NCI-H2107 (cell line): Measurements from ENCODE around the gene MYO5A.

Experiments
- DNase-seq: peaks from one replicate; lab custom pipeline; 2025; lab: John Stamatoyannopoulos, UW

MYO5A gene

GRCh38 chr15:52361975-52362494 lies 166.6 kb downstream of the MYO5A start:
- DNase-seq, result no peak

DNA sequence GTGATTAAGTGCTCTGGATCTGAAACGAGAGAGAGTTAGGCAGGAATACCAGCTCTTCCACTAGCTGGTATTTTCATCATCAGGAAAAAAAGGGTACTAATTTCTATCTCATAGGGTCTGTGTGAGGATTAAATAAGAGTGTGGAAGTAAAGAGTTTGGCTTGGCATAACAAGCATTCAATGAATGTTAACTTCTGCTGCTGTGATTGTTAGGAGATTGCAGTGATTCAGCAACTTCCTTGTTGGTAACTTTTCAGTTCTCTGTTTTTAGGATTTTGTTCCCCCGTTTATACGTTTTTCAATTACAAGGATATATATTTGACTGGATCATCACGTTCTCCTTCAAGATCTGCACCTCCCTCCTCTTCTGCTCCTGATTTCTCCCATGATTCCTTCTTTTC lies 167.2 kb downstream of the MYO5A start:
- no peak for DNase-seq

- DNase-seq, result no peak
Measured at GRCh38 chr15:52360229-52361203, 168.2 kb downstream of the MYO5A start.

DNA sequence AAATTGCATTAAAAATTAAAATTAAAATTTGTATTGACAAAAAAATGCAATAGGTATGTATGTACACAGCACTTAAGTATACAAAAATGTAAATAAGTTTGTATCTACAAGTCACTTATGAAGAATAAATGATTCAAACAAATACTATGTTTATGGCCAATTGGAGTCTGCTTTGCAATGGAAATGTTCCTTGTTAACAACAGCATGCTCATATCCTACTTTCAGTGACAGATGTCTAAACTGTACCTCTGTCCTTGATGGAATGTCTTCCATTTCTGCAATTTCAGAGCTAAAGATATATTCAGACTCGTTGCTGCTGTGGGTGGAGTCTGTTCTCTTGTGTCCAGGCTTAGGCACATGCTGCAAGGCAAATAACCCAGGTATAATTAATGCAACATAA lies 169.0 kb downstream of the MYO5A start:
- DNase-seq, result no peak

GRCh38 chr15:52357949-52358348 lies 170.7 kb downstream of the MYO5A start:
- DNase-seq, result no peak

- no peak for DNase-seq
Measured at GRCh38 chr15:52352086-52352485, 176.6 kb downstream of the MYO5A start.

DNA sequence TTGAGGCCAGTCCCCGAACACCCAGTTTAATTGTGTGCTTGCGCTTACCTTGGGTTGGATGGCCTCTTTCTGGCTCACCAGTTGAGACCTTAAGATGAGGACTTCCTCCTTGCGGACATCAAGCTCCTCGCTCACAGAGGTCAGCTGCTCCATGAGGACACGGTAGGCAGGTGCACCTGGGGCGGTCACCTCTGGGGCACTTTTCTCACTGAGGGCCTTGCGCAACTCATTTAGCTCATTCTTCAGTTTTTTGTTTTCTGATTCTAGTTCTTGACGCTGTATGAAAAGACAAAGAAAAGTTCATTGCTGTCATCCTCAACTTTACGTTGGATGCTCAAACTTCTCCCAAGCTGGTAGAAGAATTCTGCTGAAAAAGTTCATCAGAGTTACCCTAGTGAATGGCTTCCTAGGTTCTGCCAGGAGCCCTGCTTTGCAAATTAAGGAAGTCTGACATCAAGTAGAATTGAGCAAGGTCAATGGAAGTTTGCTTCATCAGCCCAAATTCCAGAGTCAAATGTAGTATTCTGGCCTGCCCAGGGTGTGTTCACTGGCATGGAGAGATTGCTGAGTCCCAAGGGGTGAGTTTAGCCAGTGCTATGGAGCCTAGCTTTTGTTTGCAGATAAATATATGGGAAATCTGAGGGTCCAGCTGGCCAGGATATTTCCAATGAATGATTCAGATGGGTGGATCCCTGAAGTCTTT lies 177.3 kb downstream of the MYO5A start:
- DNase-seq, result no peak

GRCh38 chr15:52350423-52350822 lies 178.3 kb downstream of the MYO5A start:
- DNase-seq, result no peak

DNA sequence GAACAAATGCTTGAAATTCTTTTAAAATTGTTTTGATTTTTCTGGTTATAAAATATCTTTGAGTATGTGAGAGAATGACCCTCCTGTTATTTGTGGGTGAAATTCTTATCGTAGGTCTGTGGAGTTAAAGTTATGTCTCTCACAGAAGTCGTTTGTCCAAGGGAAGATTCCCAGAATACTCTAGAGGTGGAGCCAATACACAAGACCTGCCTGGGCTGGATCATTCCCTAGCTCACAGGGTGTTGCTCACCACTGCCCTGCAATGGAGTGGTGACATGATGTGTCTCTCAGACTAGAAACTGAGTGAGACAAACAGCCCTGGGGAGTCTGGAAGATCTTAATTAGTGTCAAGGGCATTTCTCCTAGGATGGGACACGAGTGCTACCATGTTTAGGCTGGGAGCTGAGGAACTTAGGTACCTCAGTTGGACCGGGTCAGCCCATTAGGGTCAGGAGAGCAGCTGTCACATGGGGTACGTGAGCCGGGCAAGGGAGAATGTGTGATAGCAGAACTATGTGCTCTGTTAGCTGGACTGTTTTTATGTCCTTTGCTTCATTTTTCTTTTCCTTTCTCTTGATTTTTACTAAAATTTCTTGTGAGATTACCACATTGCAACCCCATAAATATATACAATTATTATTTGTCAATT lies 179.5 kb downstream of the MYO5A start:
- DNase-seq, result no peak

GRCh38 chr15:52348056-52348745 lies 180.5 kb downstream of the MYO5A start:
- DNase-seq, result no peak

DNA sequence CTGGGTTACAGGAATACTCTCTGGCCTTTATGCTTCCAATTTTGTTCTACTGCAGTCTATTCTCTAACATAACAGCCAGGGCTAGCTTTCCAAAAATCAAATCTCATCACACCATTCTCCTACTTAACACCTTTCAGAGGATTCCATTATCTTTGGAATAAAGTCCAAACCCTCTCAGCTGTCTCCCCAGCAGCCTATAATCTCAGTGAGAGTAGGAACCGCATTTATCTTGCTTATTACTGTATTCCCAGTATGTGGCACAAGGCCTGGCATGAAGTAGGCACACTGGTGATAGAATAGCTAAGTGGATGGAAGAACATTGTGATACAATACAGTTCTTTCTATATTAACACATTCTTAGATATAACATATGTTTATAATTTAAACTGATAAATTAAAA lies 184.1 kb downstream of the MYO5A start:
- DNase-seq, result no peak

- DNase-seq, result no peak
Measured at GRCh38 chr15:52343831-52344230, 184.8 kb downstream of the MYO5A start.

- no peak for DNase-seq
Measured at GRCh38 chr15:52340093-52340492, 188.6 kb downstream of the MYO5A start.

GRCh38 chr15:52338891-52339290 lies 189.8 kb downstream of the MYO5A start:
- DNase-seq, result no peak

- no peak for DNase-seq
Measured at GRCh38 chr15:52338058-52338457, 190.6 kb downstream of the MYO5A start.

DNA sequence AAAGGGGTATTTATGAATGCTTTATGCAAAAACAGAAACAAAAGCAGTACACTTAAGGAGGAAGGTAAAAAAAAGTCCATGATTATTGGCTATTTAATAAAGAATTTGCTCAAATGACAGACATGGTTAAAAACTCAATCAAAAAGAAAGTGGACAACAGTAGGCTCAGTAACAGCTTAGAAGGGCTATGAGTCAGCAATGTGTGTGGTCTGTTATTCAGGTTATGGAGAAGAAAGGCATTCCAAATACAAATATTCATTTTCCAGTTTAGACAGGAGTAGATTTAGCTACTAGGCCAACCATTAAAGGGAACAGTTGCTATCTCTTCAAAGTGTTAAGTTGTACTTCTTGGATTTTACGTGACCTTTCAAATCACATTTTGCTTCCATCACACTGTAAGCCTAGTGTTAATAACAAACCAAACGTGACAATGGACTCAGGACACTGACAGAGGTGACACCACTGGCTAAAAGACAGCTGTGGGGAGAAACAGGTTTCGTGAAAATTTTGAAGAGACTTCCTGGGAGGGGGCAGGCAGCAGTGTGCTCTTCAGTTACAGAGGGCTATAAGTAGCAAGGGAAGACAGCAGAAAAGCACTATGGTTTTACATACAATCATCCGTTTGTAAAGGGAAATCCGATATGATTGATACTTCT lies 191.4 kb downstream of the MYO5A start:
- no peak for DNase-seq

DNA sequence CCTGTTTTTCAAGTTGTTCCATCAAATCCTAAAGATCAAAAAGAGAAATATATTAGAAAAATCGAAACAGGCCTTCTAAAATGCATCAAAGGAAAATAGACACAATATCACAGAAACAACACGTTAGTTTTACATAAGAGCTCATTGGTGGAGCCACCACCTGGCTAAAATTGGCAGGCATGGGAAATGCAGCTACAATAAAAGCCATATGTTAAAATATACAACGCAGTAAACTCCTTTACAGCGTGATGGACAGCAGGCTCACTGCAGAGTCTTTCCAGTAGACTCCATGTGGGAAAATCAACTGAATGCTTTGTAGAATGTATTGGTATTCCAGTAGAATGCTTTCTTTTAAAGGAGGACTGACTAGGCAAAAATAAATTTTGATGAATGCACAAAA lies 192.2 kb downstream of the MYO5A start:
- DNase-seq, result no peak

DNA sequence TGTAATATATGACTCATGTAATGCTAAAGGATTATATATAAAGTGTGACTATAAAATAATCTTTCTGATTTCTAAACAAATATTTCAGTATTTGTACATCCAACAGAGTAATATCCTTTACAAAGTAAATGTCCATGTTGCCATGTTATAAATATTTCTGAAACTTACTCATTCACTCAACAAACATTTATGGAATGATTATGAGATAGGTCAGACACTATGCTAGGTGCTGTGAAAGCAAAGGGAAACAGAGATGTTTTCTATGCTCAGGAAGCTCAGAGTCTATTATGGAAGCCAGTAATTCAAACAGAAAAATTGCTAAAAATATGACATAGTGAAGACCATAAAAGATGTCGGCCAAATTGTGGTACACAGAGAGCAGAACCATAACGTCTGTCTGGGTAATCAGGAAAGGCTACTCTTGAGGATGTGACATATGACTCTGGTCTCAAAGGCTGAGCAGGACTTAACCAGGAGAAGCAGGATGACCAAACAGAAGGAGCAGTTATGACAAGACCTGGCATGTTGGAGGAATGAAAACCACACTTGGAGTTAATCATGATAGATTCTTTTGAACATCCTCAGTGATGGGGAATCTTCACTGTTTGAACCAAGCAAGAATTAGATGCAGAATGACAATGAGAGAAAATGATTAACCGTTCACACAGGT lies 194.1 kb downstream of the MYO5A start:
- no peak for DNase-seq

DNA sequence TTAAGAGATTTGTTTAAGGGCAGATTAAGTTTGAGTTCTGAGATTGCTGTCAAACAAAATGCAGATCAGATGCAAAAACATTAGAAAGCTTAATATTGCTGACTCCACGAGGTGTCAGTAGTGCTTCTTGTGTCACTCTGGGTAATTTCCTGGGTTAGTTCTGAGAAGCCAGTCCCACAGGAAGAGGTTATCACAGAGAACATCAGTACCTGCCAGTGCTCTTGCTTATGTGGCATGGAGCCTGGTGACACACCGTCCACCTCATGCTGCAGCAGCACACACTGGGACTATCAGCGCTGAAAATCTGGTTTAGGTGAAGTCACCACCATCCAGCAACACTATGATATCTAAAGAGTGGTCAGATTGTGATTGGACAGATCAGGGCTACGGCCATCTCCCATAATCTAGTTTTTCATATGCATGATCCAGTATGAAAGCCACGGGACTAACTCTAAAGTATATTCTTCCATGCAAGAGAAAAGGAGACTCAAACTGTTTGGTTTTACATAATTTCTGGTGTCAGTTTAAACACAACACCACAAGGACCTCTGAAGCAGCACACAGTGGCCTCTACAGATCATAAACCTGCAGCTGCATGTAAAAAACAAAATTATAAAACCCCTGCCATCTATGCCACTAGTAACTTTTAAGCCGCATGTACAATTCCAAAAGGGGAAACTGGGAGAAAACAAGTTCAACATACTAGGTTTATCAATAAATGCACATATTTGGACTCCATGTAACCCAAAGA lies 197.0 kb downstream of the MYO5A start:
- DNase-seq, result no peak

GRCh38 chr15:52329987-52330386 lies 198.7 kb downstream of the MYO5A start:
- DNase-seq, result no peak
